ENCODE results near the gene ADAMTSL2.

Gene ADAMTSL2

DNA sequence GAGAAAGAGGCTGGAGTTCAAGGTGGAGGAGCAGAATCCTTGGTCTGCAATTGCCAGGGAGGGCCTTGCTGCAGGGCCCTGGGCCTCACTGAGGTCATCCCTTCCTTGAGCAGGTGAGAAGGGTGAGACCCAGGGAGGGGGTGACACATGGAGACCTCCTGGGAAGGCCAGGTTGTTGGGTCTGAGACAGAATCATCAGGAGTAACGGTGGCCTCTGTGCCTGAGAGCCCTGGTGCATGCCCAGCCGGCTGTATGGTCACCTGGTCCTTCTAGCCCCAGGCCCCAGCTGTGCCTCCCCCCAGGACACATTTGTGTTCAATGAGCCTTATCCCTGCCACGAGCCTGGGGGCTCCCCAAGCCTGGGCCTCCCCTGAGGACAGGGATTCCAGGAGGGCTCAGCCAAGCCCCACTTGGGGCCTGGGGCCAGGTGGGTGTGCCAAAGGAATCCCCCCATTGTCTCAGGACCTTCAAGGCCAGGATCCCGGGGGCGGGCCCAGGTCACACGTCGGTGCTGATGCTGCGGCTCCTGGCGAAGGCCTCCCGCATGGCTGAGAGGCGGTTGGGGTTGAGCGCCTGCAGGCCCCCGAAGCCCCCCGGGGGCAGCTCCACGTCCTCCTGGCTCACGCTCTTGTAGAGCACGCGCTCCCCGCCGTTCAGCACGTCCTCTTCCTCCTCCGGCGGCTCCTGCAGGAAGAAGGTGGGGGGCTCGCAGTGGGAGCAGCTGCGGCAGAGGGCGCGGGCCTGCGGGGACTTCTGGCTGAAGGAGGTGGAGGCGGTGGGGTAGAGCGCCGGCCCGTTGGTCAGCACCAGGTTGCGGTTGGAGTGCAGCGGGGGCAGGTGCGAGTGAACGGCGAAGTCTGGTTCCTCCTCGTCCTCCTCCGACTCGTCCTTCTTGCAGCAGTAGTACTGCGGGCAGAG lies 44.3 kb downstream of the ADAMTSL2 start:
- no peak for TF ChIP-seq CTCF (IDR thresholded peaks at IDR 0.05)
- Histone ChIP-seq H3K27ac (no peak overlapping the region), H3K27me3 (peaks cover 69% of the 10 kb centered on the region), H3K4me3 (ENCODE audit: low read depth in 1 of 2, low read length in 1 of 2) (no peak overlapping the region), H3K4me1 (ENCODE audit: control insufficient read depth in 1 of 2, insufficient read depth in 1 of 2, low read depth in 1 of 2, low read length in 1 of 2) (no peaks in the 10 kb centered on the region), H3K9me3 (no peaks in the 10 kb centered on the region), H3K36me3 (no peaks in the 10 kb centered on the region)

DNA sequence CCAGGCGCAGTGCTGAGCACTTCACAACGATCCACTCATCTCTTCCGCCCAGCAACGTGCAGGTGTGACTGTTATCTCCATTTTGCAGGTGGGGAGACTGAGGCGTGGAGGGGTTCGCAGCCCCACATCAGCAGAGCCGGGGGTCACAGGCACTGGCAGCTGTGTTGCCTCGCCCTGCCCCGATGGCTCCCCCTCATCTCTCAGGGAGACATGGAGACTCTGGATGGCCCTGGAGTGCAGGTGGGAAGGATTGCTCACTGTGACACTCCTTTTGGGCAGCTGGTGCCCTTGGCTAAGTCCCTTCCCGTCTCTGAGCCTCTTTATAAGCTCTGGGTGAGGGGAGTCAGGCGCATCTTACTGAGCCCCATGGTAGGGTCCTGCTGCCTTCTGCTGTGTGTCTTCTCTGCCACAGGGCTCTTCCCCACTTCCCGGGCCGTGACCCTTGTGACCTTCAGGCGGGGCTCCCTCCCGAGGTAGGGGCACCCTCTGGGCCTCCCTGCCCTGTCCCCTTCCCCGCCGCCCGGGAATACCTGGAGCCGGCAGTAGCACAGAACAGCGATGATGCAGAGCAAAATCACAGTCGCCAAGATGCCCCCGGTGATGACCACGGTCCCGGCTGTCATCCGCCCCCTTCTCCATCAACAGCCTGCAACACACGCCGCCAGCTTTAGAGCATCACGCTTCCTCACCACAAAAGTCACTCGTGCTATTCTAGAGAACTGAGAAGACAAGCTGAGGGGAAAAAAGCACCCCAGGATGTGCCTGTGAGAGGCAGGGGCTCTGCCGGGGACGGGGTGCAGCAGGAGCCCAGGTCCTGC lies 45.3 kb downstream of the ADAMTSL2 start:
- no peak overlapping the region for H3K27ac ChIP-seq
- peaks cover 79% of the 10 kb centered on the region for H3K27me3 ChIP-seq
- H3K4me1 ChIP-seq (ENCODE audit: control insufficient read depth in 1 of 2, insufficient read depth in 1 of 2, low read depth in 1 of 2, low read length in 1 of 2): no peaks in the 10 kb centered on the region
- TF ChIP-seq CTCF (IDR thresholded peaks at IDR 0.05): no peak
- no peaks in the 10 kb centered on the region for H3K9me3 ChIP-seq
- no peak overlapping the region for H3K4me3 ChIP-seq (ENCODE audit: low read depth in 1 of 2, low read length in 1 of 2)
- H3K36me3 ChIP-seq: no peaks in the 10 kb centered on the region

GRCh38 chr9:133580419-133580738 lies 45.9 kb downstream of the ADAMTSL2 start:
- H3K27ac ChIP-seq: no peak overlapping the region
- no peak overlapping the region for H3K4me3 ChIP-seq (ENCODE audit: low read depth in 1 of 2, low read length in 1 of 2)
- no peaks in the 10 kb centered on the region for H3K4me1 ChIP-seq (ENCODE audit: control insufficient read depth in 1 of 2, insufficient read depth in 1 of 2, low read depth in 1 of 2, low read length in 1 of 2)
- no peaks in the 10 kb centered on the region for H3K9me3 ChIP-seq
- H3K36me3 ChIP-seq: no peaks in the 10 kb centered on the region
- no peak for TF ChIP-seq CTCF (IDR thresholded peaks at IDR 0.05)
- H3K27me3 ChIP-seq: peaks cover 80% of the 10 kb centered on the region

DNA sequence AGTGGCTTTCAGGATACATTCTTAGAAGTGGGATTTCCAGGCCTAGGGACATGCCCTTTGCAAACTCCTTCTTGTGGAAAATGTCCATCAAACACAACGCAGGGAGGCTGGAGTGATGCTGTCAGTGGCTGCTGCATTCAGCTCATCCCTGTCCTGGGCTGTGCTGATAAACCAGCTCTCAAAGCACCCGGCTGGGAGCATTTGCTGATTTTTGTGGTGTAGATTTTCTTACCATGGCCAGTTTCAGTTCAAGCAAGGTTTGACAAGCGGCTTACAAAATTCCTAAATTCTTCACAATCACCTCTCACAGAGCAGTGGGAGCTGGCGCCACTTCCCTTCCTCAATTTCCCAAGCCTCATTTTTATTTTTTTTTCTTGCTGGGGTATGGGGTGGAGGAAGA lies 46.5 kb downstream of the ADAMTSL2 start:
- Histone ChIP-seq H3K27ac (no peak overlapping the region), H3K27me3 (peaks cover 80% of the 10 kb centered on the region), H3K9me3 (no peaks in the 10 kb centered on the region), H3K36me3 (no peaks in the 10 kb centered on the region), H3K4me1 (ENCODE audit: control insufficient read depth in 1 of 2, insufficient read depth in 1 of 2, low read depth in 1 of 2, low read length in 1 of 2) (no peaks in the 10 kb centered on the region), H3K4me3 (ENCODE audit: low read depth in 1 of 2, low read length in 1 of 2) (no peak overlapping the region)
- no peak for TF ChIP-seq CTCF (IDR thresholded peaks at IDR 0.05)

GRCh38 chr9:133581513-133582343 lies 47.2 kb downstream of the ADAMTSL2 start:
- no peak overlapping the region for H3K27ac ChIP-seq
- H3K4me1 ChIP-seq (ENCODE audit: control insufficient read depth in 1 of 2, insufficient read depth in 1 of 2, low read depth in 1 of 2, low read length in 1 of 2): no peaks in the 10 kb centered on the region
- H3K36me3 ChIP-seq: no peaks in the 10 kb centered on the region
- H3K27me3 ChIP-seq: peaks cover 80% of the 10 kb centered on the region
- H3K4me3 ChIP-seq (ENCODE audit: low read depth in 1 of 2, low read length in 1 of 2): no peak overlapping the region
- no peaks in the 10 kb centered on the region for H3K9me3 ChIP-seq
- no peak for TF ChIP-seq CTCF (IDR thresholded peaks at IDR 0.05)
